HG03175 (cell line): ENCODE measurements around the gene DNAJC17.

ENCODE experiments used
- ATAC-seq: cut with Tn5 transposase; IDR thresholded peaks from one replicate; pipeline ENCODE4 v1.9.1; 2021; ENCODE audit warnings: mild to moderate bottlenecking, moderate library complexity; ENCODE audit not compliant: unreplicated experiment

DNAJC17 gene

DNA sequence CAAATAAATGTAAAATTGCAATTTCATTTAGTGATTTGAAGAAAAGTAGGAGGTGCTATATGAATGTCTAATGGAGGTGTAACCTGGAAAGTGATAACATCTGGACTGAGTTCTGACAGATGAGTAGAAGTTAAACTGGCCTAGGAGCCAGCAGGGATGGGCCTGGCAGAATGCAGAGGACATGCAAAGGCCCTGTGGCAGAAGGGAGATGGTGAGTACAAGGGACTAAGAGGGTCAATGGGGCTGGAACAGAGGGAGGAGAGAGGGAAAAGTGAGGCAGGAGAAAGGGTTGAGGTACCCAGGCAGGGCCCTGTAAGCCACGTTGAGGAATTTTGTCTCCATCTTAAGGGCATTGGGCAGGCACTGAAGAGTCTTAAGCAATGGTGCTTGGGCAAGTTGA lies 24.6 kb upstream of the DNAJC17 start:
- ATAC-seq, result no peak

DNA sequence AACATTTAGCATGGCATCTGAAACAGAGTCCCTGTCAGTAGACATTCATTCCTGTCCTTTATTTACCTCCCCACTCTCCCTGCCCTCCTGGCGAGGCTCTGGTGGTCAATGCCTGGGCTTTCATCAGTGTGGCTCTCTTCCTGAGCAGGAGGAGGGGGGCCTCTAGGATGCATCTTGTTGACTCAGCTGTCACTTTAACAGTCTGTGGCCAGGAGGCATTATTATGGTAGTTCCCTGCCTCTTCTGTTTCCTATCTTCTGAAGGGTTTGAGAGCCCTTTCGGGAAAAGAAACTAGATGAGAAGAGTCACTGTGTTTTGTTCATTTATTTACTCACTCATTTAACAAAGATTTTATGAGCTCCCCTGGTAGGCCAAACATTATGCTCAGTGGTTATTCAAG lies 23.6 kb upstream of the DNAJC17 start:
- no peak for ATAC-seq

- ATAC-seq, result no peak
Observed at GRCh38 chr15:40829115-40829514, 21.8 kb upstream of the DNAJC17 start.

GRCh38 chr15:40828447-40829036 lies 21.3 kb upstream of the DNAJC17 start, which contains the start of gene PPP1R14D:
Gene PPP1R14D, minus strand, starts transcription at chr15:40828708. Its CDS starts 67 bp downstream, at chr15:40828641.
- ATAC-seq, result no peak

GRCh38 chr15:40826423-40827075 lies 19.3 kb upstream of the DNAJC17 start:
- ATAC-seq, result no peak

- ATAC-seq, result no peak
Observed at GRCh38 chr15:40825661-40826422, 18.6 kb upstream of the DNAJC17 start.

DNA sequence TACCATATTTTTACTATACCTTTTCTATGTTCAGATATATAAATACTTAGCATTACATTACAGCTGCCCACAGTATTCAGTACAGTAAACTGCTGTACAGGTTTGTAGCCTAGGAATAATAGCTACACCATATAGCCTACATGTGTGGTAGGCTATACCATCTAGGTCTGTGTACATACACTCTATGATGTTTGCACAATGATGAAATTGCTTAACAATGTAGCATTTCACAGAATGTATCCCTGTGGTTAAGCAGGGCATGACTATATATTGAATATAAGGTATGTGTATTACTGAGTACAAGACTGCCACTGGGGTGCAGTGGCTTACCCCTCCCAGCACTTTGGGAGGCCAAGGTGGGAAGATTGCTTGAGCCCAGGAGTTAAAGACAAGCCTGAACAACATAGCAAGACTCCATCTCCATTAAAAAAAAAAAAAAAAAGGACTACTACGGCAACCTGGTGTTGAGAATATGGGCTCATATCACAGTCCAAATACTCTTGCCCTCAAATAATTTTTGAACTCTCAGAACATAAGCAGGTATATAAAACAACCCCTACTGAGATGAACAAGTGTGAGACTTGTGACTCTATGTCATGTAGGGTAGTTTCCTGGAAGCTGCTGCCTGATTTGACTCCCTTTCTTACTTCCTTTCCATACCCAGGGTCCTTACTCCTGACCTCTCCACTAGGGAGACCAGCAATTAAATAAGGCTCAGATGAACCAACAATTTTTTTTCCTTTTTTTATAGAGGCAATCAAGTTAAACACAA lies 16.5 kb upstream of the DNAJC17 start:
- no peak for ATAC-seq

- ATAC-seq, result no peak
Observed at GRCh38 chr15:40821195-40821594, 13.9 kb upstream of the DNAJC17 start.

- ATAC-seq, result no peak
Observed at GRCh38 chr15:40819048-40819447, 11.8 kb upstream of the DNAJC17 start.

DNA sequence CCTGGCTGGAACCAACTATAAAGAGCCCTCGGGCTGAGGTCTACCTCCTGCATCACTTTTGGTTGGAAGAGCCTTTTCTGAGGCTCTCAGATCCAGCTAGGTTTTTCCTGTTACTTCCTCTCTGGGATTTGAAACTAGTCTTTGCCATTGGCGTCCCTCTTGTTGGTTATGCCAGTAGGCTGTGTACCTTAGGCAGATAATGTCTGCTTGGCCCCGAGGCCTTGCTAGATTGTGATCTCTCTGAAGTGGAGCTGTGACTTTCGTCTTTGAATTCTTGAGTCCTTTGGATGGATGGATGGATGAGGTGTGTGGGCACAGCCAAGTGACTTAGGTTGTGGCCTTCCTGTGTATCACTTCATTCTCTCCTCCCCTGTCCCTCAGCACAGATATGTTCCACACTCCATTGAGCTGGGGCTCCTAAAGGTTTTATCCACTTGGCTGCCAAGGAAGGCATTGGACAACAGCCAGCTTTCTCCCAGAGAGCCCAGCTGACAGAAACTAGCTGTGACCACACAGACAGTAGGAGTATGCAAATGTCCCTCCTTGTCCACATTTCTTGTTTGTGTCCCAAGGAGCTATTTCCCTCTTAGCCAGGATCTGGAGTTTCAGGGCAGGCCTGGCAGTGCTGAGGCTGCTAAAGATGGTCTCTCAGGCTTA lies 7.9 kb upstream of the DNAJC17 start:
- ATAC-seq, result no peak

GRCh38 chr15:40812721-40813425 lies 5.6 kb upstream of the DNAJC17 start:
- no peak for ATAC-seq

DNA sequence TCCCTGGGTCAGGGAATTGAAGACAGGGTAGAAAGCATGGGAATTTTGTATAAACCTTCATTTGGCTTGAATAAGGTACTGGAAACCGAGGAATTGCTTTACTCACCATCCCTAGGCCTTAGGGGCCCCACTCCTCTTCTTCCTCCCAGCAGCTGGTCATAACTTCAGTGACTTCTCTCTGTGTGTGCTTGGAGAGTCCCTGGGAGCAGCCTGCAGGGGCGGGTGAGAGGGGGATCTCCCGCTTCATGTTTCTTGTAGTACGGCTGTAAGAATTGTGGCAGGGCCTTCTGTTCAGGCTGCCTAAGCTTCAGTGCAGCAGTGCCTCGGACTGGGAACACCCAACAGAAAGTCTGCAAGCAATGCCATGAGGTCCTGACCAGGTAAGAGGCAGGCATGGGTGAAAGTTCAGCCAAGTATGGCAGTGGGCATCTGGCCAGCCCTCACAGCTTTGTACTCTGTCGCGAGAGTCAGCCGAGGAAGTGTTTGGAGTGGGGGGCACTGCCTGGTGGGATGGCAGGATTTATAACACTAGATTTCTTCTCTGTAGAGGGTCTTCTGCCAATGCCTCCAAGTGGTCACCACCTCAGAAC lies 1.7 kb upstream of the DNAJC17 start:
- no peak for ATAC-seq

- no peak for ATAC-seq
Observed at GRCh38 chr15:40807888-40808461, 702 bp upstream of the DNAJC17 start.

DNA sequence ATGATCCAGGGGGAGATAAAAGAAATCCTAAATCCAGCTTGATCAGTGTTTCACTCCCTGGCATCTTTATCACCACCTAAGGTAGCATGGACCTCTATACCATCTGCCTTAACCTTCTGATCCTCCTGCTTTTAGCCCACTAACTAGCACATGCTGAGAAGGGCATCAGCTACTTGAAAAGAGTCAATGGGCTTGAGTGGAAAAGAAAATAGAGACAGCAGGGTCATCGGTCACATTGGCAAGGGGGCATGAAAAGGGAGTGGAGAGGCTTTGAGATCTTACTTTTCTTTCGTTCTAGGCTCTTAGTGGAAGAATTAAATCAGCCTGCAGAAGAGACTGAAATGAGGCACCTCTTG lies 623 bp downstream of the DNAJC17 start:
- ATAC-seq, result no peak

- ATAC-seq, result no peak
Observed at GRCh38 chr15:40803688-40804087, 3.6 kb downstream of the DNAJC17 start.

GRCh38 chr15:40803076-40803475 lies 4.2 kb downstream of the DNAJC17 start:
- no peak for ATAC-seq

- ATAC-seq, result no peak
Observed at GRCh38 chr15:40799523-40799922, 7.8 kb downstream of the DNAJC17 start.

- no peak for ATAC-seq
Observed at GRCh38 chr15:40796512-40796911, 10.8 kb downstream of the DNAJC17 start.

GRCh38 chr15:40796041-40796440 lies 11.2 kb downstream of the DNAJC17 start:
- ATAC-seq, result no peak
